Caco-2 (cell line): ENCODE data around the gene PITX1. TPM values are rescaled to one million over a fixed set of nuclear protein-coding genes. Genes with fewer than 3 reads are reported as not detected.

Experiments used
- BruUV-seq: library from RNA; stranded (reverse); fragments of 400-500 nt; replicated peaks from 2 replicates; lab custom pipeline; 2021; lab: Mats Ljungman, UMichigan
- CTCF ChIA-PET: fragments of 300-600 bp; sonication (Branson Sonifier 250); formaldehyde crosslinking; loops from one replicate; lab custom pipeline; 2022; ENCODE audit warnings: antibody characterized with exemption; lab: Charles Lee
- POLR2A ChIA-PET: fragments of 300-600 bp; sonication (Branson Sonifier 250); formaldehyde crosslinking; loops from one replicate; lab custom pipeline; 2022; ENCODE audit warnings: antibody characterized with exemption; lab: Charles Lee
- DNase-seq, 2 experiments: peaks; one replicate each; pipeline versions ENCODE4 v3.0.0 to v3.0.0-alpha.2; 2020 to 2022
- H3K27me3 ChIP-seq: replicated peaks from 2 replicates; pipeline ENCODE4 v1.6.0; 2011; ENCODE audit warnings: low read length; ENCODE audit not compliant: control insufficient read depth, insufficient read depth
- H3K36me3 ChIP-seq: 2 replicates; pipeline ENCODE4 v1.5.1; 2011; ENCODE audit warnings: low read length; ENCODE audit not compliant: control insufficient read depth, insufficient read depth
- H3K4me1 ChIP-seq: fragments of 250-450 bp; sonication (Bioruptor Pico); 2 replicates; pipeline ENCODE4 v1.5.1; 2020; ENCODE audit warnings: mild to moderate bottlenecking
- H3K4me3 ChIP-seq: 2 replicates; pipeline ENCODE4 v1.5.1; 2011; ENCODE audit warnings: low read depth, mild to moderate bottlenecking, control low read depth, low read length
- H3K9me3 ChIP-seq: fragments of 250-450 bp; sonication (Bioruptor Pico); 2 replicates; pipeline ENCODE4 v1.5.1; 2020; ENCODE audit warnings: mild to moderate bottlenecking, moderate library complexity
- H3K27ac Mint-ChIP-seq: one replicate; pipeline ENCODE4 v1.8.0; 2022; ENCODE audit warnings: mixed read lengths; ENCODE audit not compliant: unreplicated experiment
- H3K27me3 Mint-ChIP-seq: one replicate; pipeline ENCODE4 v1.8.0; 2022; ENCODE audit warnings: mixed read lengths; ENCODE audit not compliant: insufficient read depth, unreplicated experiment
- H3K36me3 Mint-ChIP-seq: one replicate; pipeline ENCODE4 v1.8.0; 2022; ENCODE audit warnings: mild to moderate bottlenecking, mixed read lengths; ENCODE audit not compliant: insufficient read depth, unreplicated experiment
- H3K4me1 Mint-ChIP-seq: one replicate; pipeline ENCODE4 v1.8.0; 2022; ENCODE audit warnings: low read depth, mixed read lengths; ENCODE audit not compliant: unreplicated experiment
- H3K4me3 Mint-ChIP-seq: one replicate; pipeline ENCODE4 v1.8.0; 2022; ENCODE audit warnings: mild to moderate bottlenecking, moderate library complexity, mixed read lengths; ENCODE audit not compliant: unreplicated experiment
- H3K9me3 Mint-ChIP-seq: one replicate; pipeline ENCODE4 v1.8.0; 2022; ENCODE audit warnings: mixed read lengths; ENCODE audit not compliant: unreplicated experiment
- CTCF ChIP-seq, 2 experiments: fragments of 200-600 bp in 1 of 2; IDR thresholded peaks; 1 replicate in 1 of 2; 2 replicates in 1 of 2; pipeline versions ENCODE4 v1.5.1 to v1.8.0; 2011 to 2022; ENCODE audit warnings: antibody characterized with exemption in 1 of 2, control low read depth in 1 of 2, inconsistent platforms in 1 of 2, low read depth in 1 of 2, low read length in 1 of 2, mild to moderate bottlenecking in 1 of 2, moderate library complexity in 1 of 2; ENCODE audit not compliant: insufficient read depth in 1 of 2, severe bottlenecking in 1 of 2, unreplicated experiment in 1 of 2
- intact Hi-C: fragments of 100-400 bp; cut with micrococcal nuclease; formaldehyde crosslinking; loops from one replicate; pipeline ENCODE4 v1.10.0; 2022; ENCODE audit not compliant: unreplicated experiment
- total RNA-seq: library from RNA; stranded (reverse); gene quantifications from 2 replicates; pipeline ENCODE4 v1.2.3, GENCODE V29; 2022

The PITX1 gene
- total RNA-seq, 1 experiment from 2014 or later = 117 TPM

- ChIA-PET POLR2A (no interaction called here), CTCF (no interaction called here)
- TF ChIP-seq CTCF (IDR thresholded peaks at IDR 0.05; ENCODE audit: insufficient read depth in 1 of 2, low read depth in 1 of 2, low read length in 1 of 2, severe bottlenecking in 1 of 2, unreplicated experiment in 1 of 2) = no peak
- no peak overlapping the region for H3K4me3 Mint-ChIP-seq
- no peaks in the 10 kb centered on the region for H3K36me3 Mint-ChIP-seq
- no TSS peak for BruUV-seq
- no peaks in the 10 kb centered on the region for H3K27me3 Mint-ChIP-seq
- Histone ChIP-seq H3K36me3 (no peaks in the 10 kb centered on the region), H3K9me3 (no peaks in the 10 kb centered on the region), H3K4me3 (no peak overlapping the region), H3K4me1 (no peaks in the 10 kb centered on the region), H3K27me3 (no peaks in the 10 kb centered on the region)
- H3K9me3 Mint-ChIP-seq = no peaks in the 10 kb centered on the region
- intact Hi-C loops = no loop called here
- no peaks in the 10 kb centered on the region for H3K4me1 Mint-ChIP-seq
- H3K27ac Mint-ChIP-seq = no peak overlapping the region
- DNase-seq = peak in 1 of 2 experiments; percentile 35
Measured at GRCh38 chr5:135065306-135066265, 31.6 kb upstream of the PITX1 start.

GRCh38 chr5:135064235-135064570 is 30.2 kb upstream of the PITX1 start:
- no peak overlapping the region for H3K4me3 ChIP-seq
- no peaks in the 10 kb centered on the region for H3K4me1 ChIP-seq
- TF ChIP-seq CTCF (IDR thresholded peaks at IDR 0.05; ENCODE audit: insufficient read depth in 1 of 2, low read depth in 1 of 2, low read length in 1 of 2, severe bottlenecking in 1 of 2, unreplicated experiment in 1 of 2) = no peak
- Mint-ChIP-seq H3K9me3 (no peaks in the 10 kb centered on the region), H3K4me1 (peaks cover under 1% of the 10 kb centered on the region), H3K27ac (peak overlapping the region; percentile 31), H3K4me3 (no peak overlapping the region), H3K36me3 (no peaks in the 10 kb centered on the region), H3K27me3 (no peaks in the 10 kb centered on the region)
- H3K36me3 ChIP-seq = no peaks in the 10 kb centered on the region
- no TSS peak for BruUV-seq
- intact Hi-C loops = no loop called here
- ChIA-PET POLR2A (no interaction called here), CTCF (interaction anchor here (1.1 kb wide), 1 partner anchor 17 kb away, joined by 3 read pairs; no protein-coding TSS in a partner anchor)
- no peak for DNase-seq
- no peaks in the 10 kb centered on the region for H3K27me3 ChIP-seq
- H3K9me3 ChIP-seq = no peaks in the 10 kb centered on the region

GRCh38 chr5:135063511-135064234 is 29.6 kb upstream of the PITX1 start:
- intact Hi-C loops = no loop called here
- no peak overlapping the region for H3K4me3 Mint-ChIP-seq
- no TSS peak for BruUV-seq
- ChIA-PET POLR2A (no interaction called here), CTCF (interaction anchor here (1.1 to 1.6 kb wide), 2 partner anchors 16 to 159 kb away, joined by 3 read pairs; partner anchors contain the start of gene PCBD2)
- H3K27me3 Mint-ChIP-seq = no peaks in the 10 kb centered on the region
- Histone ChIP-seq H3K36me3 (no peaks in the 10 kb centered on the region), H3K4me3 (no peak overlapping the region), H3K27me3 (no peaks in the 10 kb centered on the region), H3K9me3 (no peaks in the 10 kb centered on the region), H3K4me1 (no peaks in the 10 kb centered on the region)
- peaks cover 5% of the 10 kb centered on the region for H3K4me1 Mint-ChIP-seq
- no peak for TF ChIP-seq CTCF (IDR thresholded peaks at IDR 0.05; ENCODE audit: insufficient read depth in 1 of 2, low read depth in 1 of 2, low read length in 1 of 2, severe bottlenecking in 1 of 2, unreplicated experiment in 1 of 2)
- no peaks in the 10 kb centered on the region for H3K9me3 Mint-ChIP-seq
- H3K27ac Mint-ChIP-seq = peak overlapping the region; percentile 31
- no peaks in the 10 kb centered on the region for H3K36me3 Mint-ChIP-seq
- DNase-seq = no peak
